ENCODE results near the gene CNTN3.

- TF ChIP-seq SIN3A (IDR thresholded peaks at IDR 0.05; ENCODE audit: low read depth) (no peak), CTCF (IDR thresholded peaks at IDR 0.05 in 2 of 3, conservative IDR thresholded peaks at IDR 0.05 in 1 of 3; ENCODE audit: borderline replicate concordance in 1 of 3, insufficient read depth in 1 of 3, low read depth in 2 of 3, low read length in 2 of 3) (no peak)
Measured at GRCh38 chr3:74601793-74602192, 12.7 kb downstream of the CNTN3 start.
